ENCODE results near the gene BPIFB4.

BPIFB4 gene

DNA sequence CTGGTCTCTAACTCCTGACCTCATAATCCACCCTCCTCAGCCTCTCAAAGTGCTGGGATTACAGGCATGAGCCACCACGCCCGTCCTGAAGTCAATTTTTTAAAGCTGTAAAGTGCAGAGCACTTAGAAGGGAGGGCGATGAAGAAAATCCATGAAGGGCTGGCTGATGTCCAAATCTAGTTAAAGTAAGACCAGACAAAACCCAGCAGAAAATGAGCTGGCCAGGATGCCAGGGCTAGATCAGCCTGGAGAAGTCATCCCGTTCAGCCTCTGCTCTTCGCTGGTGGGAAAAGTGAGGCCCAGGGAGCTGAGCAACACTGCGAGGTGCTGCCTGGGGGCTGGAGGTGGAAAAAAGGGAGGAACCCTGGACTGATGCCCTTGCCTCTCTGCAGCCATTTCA, 3.1 kb downstream of the BPIFB4 start:
- Histone ChIP-seq H3K4me1 (ENCODE audit: low read length) (no peaks in the 10 kb centered on the region), H3K27ac (ENCODE audit: low read length) (no peak overlapping the region), H3K27me3 (replicated peaks; ENCODE audit: insufficient read depth, low read length) (peaks cover 38% of the 10 kb centered on the region), H3K9me2 (replicated peaks; ENCODE audit: insufficient read depth, low read length) (no peaks in the 10 kb centered on the region), H3K9me3 (replicated peaks; ENCODE audit: insufficient read depth, low read length) (no peaks in the 10 kb centered on the region), H3K79me2 (ENCODE audit: low read length) (no peaks in the 10 kb centered on the region), H3K36me3 (replicated peaks; ENCODE audit: insufficient read depth, low read length) (no peaks in the 10 kb centered on the region), H3K9ac (ENCODE audit: low read length) (no peak overlapping the region), H4K20me1 (ENCODE audit: insufficient read depth, low read length) (no peaks in the 10 kb centered on the region), H2AFZ (ENCODE audit: low read length) (no peak overlapping the region), H3F3A (ENCODE audit: insufficient read depth, low read length) (no peaks in the 10 kb centered on the region), H3K4me2 (ENCODE audit: low read depth, low read length) (no peak overlapping the region), H3K4me3 (ENCODE audit: low read length) (no peak overlapping the region)
- TF ChIP-seq EZH2 (optimal IDR thresholded peaks at IDR 0.05; ENCODE audit: low read depth, low read length), result no peak
- TF ChIP-seq EZH2phosphoT487 (IDR thresholded peaks at IDR 0.05; ENCODE audit: low read length), result no peak
- TF ChIP-seq, protein P1, sequence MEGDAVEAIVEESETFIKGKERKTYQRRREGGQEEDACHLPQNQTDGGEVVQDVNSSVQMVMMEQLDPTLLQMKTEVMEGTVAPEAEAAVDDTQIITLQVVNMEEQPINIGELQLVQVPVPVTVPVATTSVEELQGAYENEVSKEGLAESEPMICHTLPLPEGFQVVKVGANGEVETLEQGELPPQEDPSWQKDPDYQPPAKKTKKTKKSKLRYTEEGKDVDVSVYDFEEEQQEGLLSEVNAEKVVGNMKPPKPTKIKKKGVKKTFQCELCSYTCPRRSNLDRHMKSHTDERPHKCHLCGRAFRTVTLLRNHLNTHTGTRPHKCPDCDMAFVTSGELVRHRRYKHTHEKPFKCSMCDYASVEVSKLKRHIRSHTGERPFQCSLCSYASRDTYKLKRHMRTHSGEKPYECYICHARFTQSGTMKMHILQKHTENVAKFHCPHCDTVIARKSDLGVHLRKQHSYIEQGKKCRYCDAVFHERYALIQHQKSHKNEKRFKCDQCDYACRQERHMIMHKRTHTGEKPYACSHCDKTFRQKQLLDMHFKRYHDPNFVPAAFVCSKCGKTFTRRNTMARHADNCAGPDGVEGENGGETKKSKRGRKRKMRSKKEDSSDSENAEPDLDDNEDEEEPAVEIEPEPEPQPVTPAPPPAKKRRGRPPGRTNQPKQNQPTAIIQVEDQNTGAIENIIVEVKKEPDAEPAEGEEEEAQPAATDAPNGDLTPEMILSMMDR (IDR thresholded peaks at IDR 0.05; ENCODE audit: low read length), result no peak
- DNase-seq, result no peak

DNA sequence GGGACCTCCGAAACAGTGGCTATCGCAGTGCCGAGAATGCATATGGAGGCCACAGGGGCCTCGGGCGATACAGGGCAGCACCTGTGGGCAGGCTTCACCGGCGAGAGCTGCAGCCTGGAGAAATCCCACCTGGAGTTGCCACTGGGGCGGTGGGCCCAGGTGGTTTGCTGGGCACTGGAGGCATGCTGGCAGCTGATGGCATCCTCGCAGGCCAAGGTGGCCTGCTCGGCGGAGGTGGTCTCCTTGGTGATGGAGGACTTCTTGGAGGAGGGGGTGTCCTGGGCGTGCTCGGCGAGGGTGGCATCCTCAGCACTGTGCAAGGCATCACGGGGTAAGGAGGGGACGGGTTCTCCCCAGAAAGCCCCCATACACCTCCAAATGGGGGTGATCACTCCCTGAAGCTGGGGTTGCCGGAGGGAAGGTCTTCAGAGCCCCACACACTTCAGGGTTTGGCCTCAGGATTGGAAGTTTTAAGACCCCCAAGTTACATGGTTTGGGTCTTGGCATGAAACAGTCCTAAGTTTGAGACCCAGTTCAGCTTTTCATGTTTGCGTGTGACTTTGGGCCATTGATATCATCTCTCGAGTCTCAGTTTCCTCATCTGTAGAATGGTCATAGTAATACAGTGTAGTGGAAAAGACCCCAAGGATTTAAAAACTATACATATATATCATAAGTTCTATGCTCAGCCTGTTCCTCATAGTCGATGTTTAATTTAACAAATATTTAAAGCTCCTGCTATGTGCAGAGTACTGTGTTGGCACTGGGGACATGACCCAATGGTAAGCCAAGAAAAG, 4.3 kb downstream of the BPIFB4 start:
- no peak for DNase-seq
- no peaks in the 10 kb centered on the region for H3K9me3 ChIP-seq (replicated peaks; ENCODE audit: insufficient read depth, low read length)
- no peak overlapping the region for H3K27ac ChIP-seq (ENCODE audit: low read length)
- TF ChIP-seq EZH2 (optimal IDR thresholded peaks at IDR 0.05; ENCODE audit: low read depth, low read length) (no peak), EZH2phosphoT487 (IDR thresholded peaks at IDR 0.05; ENCODE audit: low read length) (no peak)
- TF ChIP-seq, protein P1 (IDR thresholded peaks at IDR 0.05; ENCODE audit: low read length), result no peak
- no peaks in the 10 kb centered on the region for H3K4me1 ChIP-seq (ENCODE audit: low read length)
- H3K79me2 ChIP-seq (ENCODE audit: low read length), result no peaks in the 10 kb centered on the region
- no peak overlapping the region for H2AFZ ChIP-seq (ENCODE audit: low read length)
- no peaks in the 10 kb centered on the region for H3F3A ChIP-seq (ENCODE audit: insufficient read depth, low read length)
- no peaks in the 10 kb centered on the region for H3K9me2 ChIP-seq (replicated peaks; ENCODE audit: insufficient read depth, low read length)
- peaks cover 49% of the 10 kb centered on the region for H3K27me3 ChIP-seq (replicated peaks; ENCODE audit: insufficient read depth, low read length)
- H4K20me1 ChIP-seq (ENCODE audit: insufficient read depth, low read length), result no peaks in the 10 kb centered on the region
- H3K36me3 ChIP-seq (replicated peaks; ENCODE audit: insufficient read depth, low read length), result no peaks in the 10 kb centered on the region
- no peak overlapping the region for H3K9ac ChIP-seq (ENCODE audit: low read length)
- H3K4me2 ChIP-seq (ENCODE audit: low read depth, low read length), result no peak overlapping the region
- no peak overlapping the region for H3K4me3 ChIP-seq (ENCODE audit: low read length)

DNA sequence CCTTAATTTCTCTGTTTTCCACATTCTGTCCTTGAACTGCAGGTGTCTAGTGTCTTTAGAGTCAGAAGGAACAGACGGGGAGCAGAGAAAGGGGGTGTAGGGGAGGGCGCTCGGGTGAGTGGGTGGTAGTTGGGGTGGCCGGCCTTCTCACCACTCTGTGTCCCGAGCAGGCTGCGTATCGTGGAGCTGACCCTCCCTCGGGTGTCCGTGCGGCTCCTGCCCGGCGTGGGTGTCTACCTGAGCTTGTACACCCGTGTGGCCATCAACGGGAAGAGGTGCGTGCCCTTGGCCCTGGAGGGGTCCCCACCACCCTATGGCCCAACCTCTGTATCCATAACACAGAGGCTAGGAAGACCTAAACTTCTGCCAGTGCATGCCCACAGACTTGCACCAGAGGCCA, 5.3 kb downstream of the BPIFB4 start:
- no peaks in the 10 kb centered on the region for H3K36me3 ChIP-seq (replicated peaks; ENCODE audit: insufficient read depth, low read length)
- H3K9me2 ChIP-seq (replicated peaks; ENCODE audit: insufficient read depth, low read length), result no peaks in the 10 kb centered on the region
- H3K27me3 ChIP-seq (replicated peaks; ENCODE audit: insufficient read depth, low read length), result peaks cover 59% of the 10 kb centered on the region
- no peaks in the 10 kb centered on the region for H3K9me3 ChIP-seq (replicated peaks; ENCODE audit: insufficient read depth, low read length)
- no peak for DNase-seq
- no peak overlapping the region for H3K9ac ChIP-seq (ENCODE audit: low read length)
- H3K4me1 ChIP-seq (ENCODE audit: low read length), result no peaks in the 10 kb centered on the region
- no peaks in the 10 kb centered on the region for H4K20me1 ChIP-seq (ENCODE audit: insufficient read depth, low read length)
- H3K79me2 ChIP-seq (ENCODE audit: low read length), result no peaks in the 10 kb centered on the region
- H3F3A ChIP-seq (ENCODE audit: insufficient read depth, low read length), result no peaks in the 10 kb centered on the region
- H3K4me2 ChIP-seq (ENCODE audit: low read depth, low read length), result no peak overlapping the region
- H2AFZ ChIP-seq (ENCODE audit: low read length), result no peak overlapping the region
- H3K27ac ChIP-seq (ENCODE audit: low read length), result no peak overlapping the region
- no peak overlapping the region for H3K4me3 ChIP-seq (ENCODE audit: low read length)
- TF ChIP-seq, protein P1 (IDR thresholded peaks at IDR 0.05; ENCODE audit: low read length), result no peak
- TF ChIP-seq EZH2 (optimal IDR thresholded peaks at IDR 0.05; ENCODE audit: low read depth, low read length) (no peak), EZH2phosphoT487 (IDR thresholded peaks at IDR 0.05; ENCODE audit: low read length) (no peak)
